ENCODE data around the gene SDCCAG8. TPM values are rescaled to one million over a fixed set of nuclear protein-coding genes. Genes with fewer than 3 reads are reported as not detected.

The SDCCAG8 gene
- total RNA-seq, 1 donor from 2014 or later = 24.5 TPM

DNA sequence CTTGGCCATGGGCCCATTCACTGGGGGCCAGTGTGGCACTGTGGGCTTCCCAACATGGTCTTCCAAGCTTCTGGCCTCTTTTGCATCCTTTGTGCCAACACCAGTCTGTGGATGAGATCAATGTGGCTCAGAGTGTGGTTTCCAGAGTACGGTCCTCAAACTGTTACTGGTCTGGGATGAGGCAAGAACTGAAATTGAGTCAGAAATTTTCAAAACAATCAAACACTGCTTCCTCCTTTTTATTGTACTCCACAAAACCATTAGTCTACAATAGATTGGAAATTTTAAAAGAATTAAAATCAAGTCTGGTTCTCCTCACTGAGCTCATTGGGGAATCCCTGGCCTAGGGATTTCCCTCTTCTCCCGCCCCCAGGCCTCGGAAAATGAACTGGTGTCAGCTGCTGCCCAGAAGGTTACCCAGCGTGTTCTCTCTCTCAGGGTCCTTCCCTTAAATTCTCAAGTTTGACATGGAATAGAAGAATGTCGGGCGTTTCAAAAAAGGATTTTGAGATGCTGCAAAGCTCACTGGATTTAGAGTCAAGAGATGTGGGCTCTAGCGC, 222.0 kb downstream of the SDCCAG8 start:
- no peak for TF ChIP-seq EZH2 (IDR thresholded peaks at IDR 0.05; ENCODE audit: insufficient read depth, low read length)
- TF ChIP-seq, protein P1, sequence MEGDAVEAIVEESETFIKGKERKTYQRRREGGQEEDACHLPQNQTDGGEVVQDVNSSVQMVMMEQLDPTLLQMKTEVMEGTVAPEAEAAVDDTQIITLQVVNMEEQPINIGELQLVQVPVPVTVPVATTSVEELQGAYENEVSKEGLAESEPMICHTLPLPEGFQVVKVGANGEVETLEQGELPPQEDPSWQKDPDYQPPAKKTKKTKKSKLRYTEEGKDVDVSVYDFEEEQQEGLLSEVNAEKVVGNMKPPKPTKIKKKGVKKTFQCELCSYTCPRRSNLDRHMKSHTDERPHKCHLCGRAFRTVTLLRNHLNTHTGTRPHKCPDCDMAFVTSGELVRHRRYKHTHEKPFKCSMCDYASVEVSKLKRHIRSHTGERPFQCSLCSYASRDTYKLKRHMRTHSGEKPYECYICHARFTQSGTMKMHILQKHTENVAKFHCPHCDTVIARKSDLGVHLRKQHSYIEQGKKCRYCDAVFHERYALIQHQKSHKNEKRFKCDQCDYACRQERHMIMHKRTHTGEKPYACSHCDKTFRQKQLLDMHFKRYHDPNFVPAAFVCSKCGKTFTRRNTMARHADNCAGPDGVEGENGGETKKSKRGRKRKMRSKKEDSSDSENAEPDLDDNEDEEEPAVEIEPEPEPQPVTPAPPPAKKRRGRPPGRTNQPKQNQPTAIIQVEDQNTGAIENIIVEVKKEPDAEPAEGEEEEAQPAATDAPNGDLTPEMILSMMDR (IDR thresholded peaks at IDR 0.05; ENCODE audit: insufficient read depth, low read depth, low read length) = no peak
- H3K4me1 Mint-ChIP-seq (ENCODE audit: low read depth, unreplicated experiment) = peaks cover 19% of the 10 kb centered on the region
- Histone ChIP-seq H3K4me3 (ENCODE audit: insufficient read depth, low read depth, low read length) (no peak overlapping the region), H3K4me1 (ENCODE audit: insufficient read depth, low read length) (peaks cover 28% of the 10 kb centered on the region), H3K79me2 (ENCODE audit: insufficient read depth, low read length) (no peaks in the 10 kb centered on the region), H3K27me3 (ENCODE audit: insufficient read depth, low read length) (no peaks in the 10 kb centered on the region), H2AFZ (ENCODE audit: low read depth, low read length) (no peak overlapping the region), H3K36me3 (ENCODE audit: insufficient read depth, low read length) (no peaks in the 10 kb centered on the region), H3K4me2 (ENCODE audit: low read length) (no peak overlapping the region), H3K27ac (ENCODE audit: low read depth, low read length) (no peak overlapping the region), H3K9me3 (ENCODE audit: insufficient read depth, low read depth, low read length) (no peaks in the 10 kb centered on the region), H3K9ac (ENCODE audit: low read length) (no peak overlapping the region), H4K20me1 (ENCODE audit: insufficient read depth, low read length) (no peaks in the 10 kb centered on the region)
- no peak for DNase-seq (ENCODE audit: low read depth)
- no peaks in the 10 kb centered on the region for H3K27me3 Mint-ChIP-seq (ENCODE audit: low read depth, unreplicated experiment)
- H3K36me3 Mint-ChIP-seq (ENCODE audit: low read depth, unreplicated experiment) = peaks cover 4% of the 10 kb centered on the region
- no peak overlapping the region for H3K4me3 Mint-ChIP-seq (ENCODE audit: unreplicated experiment)
- H3K9me3 Mint-ChIP-seq (ENCODE audit: unreplicated experiment) = peaks cover 2% of the 10 kb centered on the region
- FAIRE-seq = no peak
- H3K27ac Mint-ChIP-seq (ENCODE audit: unreplicated experiment) = no peak overlapping the region

DNA sequence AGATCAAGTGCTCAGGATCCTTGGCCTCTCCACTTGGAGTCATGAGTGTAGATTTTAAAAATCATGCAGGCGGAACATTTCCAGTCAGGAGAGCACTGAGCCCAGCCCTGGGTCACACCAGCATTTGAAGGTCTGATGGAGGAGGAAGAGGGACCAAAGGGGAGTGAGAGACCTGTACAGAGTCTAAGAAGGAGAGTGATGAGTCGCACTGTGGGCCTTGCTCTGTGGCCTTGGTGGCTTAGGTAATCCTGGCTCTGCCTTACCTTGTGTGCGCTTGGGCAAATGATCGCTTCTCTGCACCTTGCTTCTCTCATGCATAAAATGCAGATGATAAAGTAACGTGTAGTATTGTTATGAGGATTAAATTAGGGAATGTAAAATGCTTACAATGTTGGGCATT, 225.3 kb downstream of the SDCCAG8 start:
- H3K36me3 Mint-ChIP-seq (ENCODE audit: low read depth, unreplicated experiment) = peaks cover under 1% of the 10 kb centered on the region
- DNase-seq (ENCODE audit: low read depth) (no peak), FAIRE-seq (no peak)
- no peak overlapping the region for H3K4me3 Mint-ChIP-seq (ENCODE audit: unreplicated experiment)
- Histone ChIP-seq H3K9ac (ENCODE audit: low read length) (no peak overlapping the region), H3K9me3 (ENCODE audit: insufficient read depth, low read depth, low read length) (no peaks in the 10 kb centered on the region), H3K27ac (ENCODE audit: low read depth, low read length) (no peak overlapping the region), H3K4me3 (ENCODE audit: insufficient read depth, low read depth, low read length) (no peak overlapping the region), H4K20me1 (ENCODE audit: insufficient read depth, low read length) (no peaks in the 10 kb centered on the region), H3K36me3 (ENCODE audit: insufficient read depth, low read length) (no peaks in the 10 kb centered on the region), H2AFZ (ENCODE audit: low read depth, low read length) (no peak overlapping the region), H3K4me2 (ENCODE audit: low read length) (no peak overlapping the region), H3K79me2 (ENCODE audit: insufficient read depth, low read length) (no peaks in the 10 kb centered on the region), H3K4me1 (ENCODE audit: insufficient read depth, low read length) (peaks cover 14% of the 10 kb centered on the region), H3K27me3 (ENCODE audit: insufficient read depth, low read length) (no peaks in the 10 kb centered on the region)
- no peak for TF ChIP-seq EZH2 (IDR thresholded peaks at IDR 0.05; ENCODE audit: insufficient read depth, low read length)
- TF ChIP-seq, protein P1 (IDR thresholded peaks at IDR 0.05; ENCODE audit: insufficient read depth, low read depth, low read length) = no peak
- peaks cover 2% of the 10 kb centered on the region for H3K9me3 Mint-ChIP-seq (ENCODE audit: unreplicated experiment)
- H3K27me3 Mint-ChIP-seq (ENCODE audit: low read depth, unreplicated experiment) = no peaks in the 10 kb centered on the region
- no peak overlapping the region for H3K27ac Mint-ChIP-seq (ENCODE audit: unreplicated experiment)
- peaks cover 10% of the 10 kb centered on the region for H3K4me1 Mint-ChIP-seq (ENCODE audit: low read depth, unreplicated experiment)

All from astrocyte (in vitro differentiated cells and primary cell).